ENCODE results near the gene LDB1.

- TF ChIP-seq CTCF (IDR thresholded peaks at IDR 0.05) (no peak), EZH2phosphoT487 (IDR thresholded peaks at IDR 0.05) (no peak)
Measured at GRCh38 chr10:102135956-102136526, 15.9 kb upstream of the LDB1 start.
